Activated CD8-positive, alpha-beta T cell treated with anti-CD3 and anti-CD28 coated beads for 36 hours (primary cell): ENCODE data around the gene SEC61B. TPM values are rescaled to one million over a fixed set of nuclear protein-coding genes. Genes with fewer than 3 reads are reported as not detected.

ENCODE experiments used
- ATAC-seq: fragments of 200-7000 bp; cut with Tn5 transposase; one replicate; pipeline ENCODE4 v1.10.0; 2021; ENCODE audit warnings: mild to moderate bottlenecking, moderate library complexity
- CTCF ChIA-PET: fragments of 350-600 bp; sonication (Branson Sonifier 250); formaldehyde crosslinking; loops from one replicate; lab custom pipeline; 2021; ENCODE audit warnings: antibody characterized with exemption; lab: Charles Lee
- POLR2A ChIA-PET: fragments of 350-600 bp; sonication (Branson Sonifier 250); formaldehyde crosslinking; loops from one replicate; lab custom pipeline; 2021; ENCODE audit warnings: antibody characterized with exemption; lab: Charles Lee
- DNase-seq: peaks from one replicate; pipeline ENCODE4 v3.0.0-alpha.2; 2020
- H3K27ac Mint-ChIP-seq: one replicate; pipeline ENCODE4 v1.8.0; 2021; ENCODE audit warnings: mild to moderate bottlenecking, mixed read lengths
- H3K27me3 Mint-ChIP-seq: one replicate; pipeline ENCODE4 v1.8.0; 2021; ENCODE audit warnings: mixed read lengths
- H3K36me3 Mint-ChIP-seq: one replicate; pipeline ENCODE4 v1.8.0; 2021; ENCODE audit warnings: low read depth, mixed read lengths
- H3K4me1 Mint-ChIP-seq: one replicate; pipeline ENCODE4 v1.8.0; 2021; ENCODE audit warnings: low read depth, mixed read lengths
- H3K4me3 Mint-ChIP-seq: one replicate; pipeline ENCODE4 v1.8.0; 2021; ENCODE audit warnings: mild to moderate bottlenecking, moderate library complexity, mixed read lengths
- H3K9me3 Mint-ChIP-seq: one replicate; pipeline ENCODE4 v1.8.0; 2021; ENCODE audit warnings: mixed read lengths
- intact Hi-C: fragments of 100-400 bp; cut with micrococcal nuclease; formaldehyde crosslinking; loops from one replicate; pipeline ENCODE4 v1.10.0; 2022
- total RNA-seq, 2 experiments: library from RNA; stranded (reverse); gene quantifications; one replicate each; pipeline ENCODE4 v1.2.3, GENCODE V29; 2021
- TF ChIP-seq, protein P1 (sequence below): fragments of 200-600 bp; IDR thresholded peaks from one replicate; pipeline ENCODE4 v1.8.0; 2022; ENCODE audit warnings: antibody characterized with exemption, mild to moderate bottlenecking

Gene SEC61B
- total RNA-seq, 2 experiments from 2014 or later = 140 to 149 TPM

DNA sequence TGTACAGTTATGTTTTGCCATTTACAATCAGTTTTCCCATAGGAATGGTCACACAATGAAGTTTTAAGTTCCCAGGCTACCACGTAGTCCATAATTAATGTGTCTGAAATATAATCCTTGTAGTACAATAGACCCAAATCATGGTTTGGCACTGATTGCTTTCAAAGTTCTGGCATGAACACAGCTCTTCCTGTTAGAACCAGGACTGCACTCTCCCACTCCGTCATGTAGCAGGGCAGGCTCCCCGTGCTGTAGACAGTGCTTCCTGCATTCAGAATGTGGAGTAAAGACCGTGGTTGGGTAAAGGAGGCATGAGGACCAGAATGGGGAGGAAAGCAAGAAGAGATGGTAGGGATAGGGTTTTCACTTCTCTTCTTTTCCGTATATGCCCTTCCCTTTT lies 4.0 kb downstream of the SEC61B start:
- no peaks in the 10 kb centered on the region for H3K9me3 Mint-ChIP-seq
- ATAC-seq = no peak
- peak overlapping the region; percentile 67 for H3K27ac Mint-ChIP-seq
- H3K4me1 Mint-ChIP-seq = peaks cover 34% of the 10 kb centered on the region
- no peaks in the 10 kb centered on the region for H3K27me3 Mint-ChIP-seq
- DNase-seq = no peak
- intact Hi-C loops = no loop called here
- H3K4me3 Mint-ChIP-seq = no peak overlapping the region
- TF ChIP-seq, protein P1, sequence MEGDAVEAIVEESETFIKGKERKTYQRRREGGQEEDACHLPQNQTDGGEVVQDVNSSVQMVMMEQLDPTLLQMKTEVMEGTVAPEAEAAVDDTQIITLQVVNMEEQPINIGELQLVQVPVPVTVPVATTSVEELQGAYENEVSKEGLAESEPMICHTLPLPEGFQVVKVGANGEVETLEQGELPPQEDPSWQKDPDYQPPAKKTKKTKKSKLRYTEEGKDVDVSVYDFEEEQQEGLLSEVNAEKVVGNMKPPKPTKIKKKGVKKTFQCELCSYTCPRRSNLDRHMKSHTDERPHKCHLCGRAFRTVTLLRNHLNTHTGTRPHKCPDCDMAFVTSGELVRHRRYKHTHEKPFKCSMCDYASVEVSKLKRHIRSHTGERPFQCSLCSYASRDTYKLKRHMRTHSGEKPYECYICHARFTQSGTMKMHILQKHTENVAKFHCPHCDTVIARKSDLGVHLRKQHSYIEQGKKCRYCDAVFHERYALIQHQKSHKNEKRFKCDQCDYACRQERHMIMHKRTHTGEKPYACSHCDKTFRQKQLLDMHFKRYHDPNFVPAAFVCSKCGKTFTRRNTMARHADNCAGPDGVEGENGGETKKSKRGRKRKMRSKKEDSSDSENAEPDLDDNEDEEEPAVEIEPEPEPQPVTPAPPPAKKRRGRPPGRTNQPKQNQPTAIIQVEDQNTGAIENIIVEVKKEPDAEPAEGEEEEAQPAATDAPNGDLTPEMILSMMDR = no peak
- H3K36me3 Mint-ChIP-seq = peaks cover 49% of the 10 kb centered on the region
- ChIA-PET POLR2A (no interaction called here), CTCF (interaction anchor here (1.7 kb wide), 1 partner anchor 41 kb away, joined by 6 read pairs; no protein-coding TSS in a partner anchor)

DNA sequence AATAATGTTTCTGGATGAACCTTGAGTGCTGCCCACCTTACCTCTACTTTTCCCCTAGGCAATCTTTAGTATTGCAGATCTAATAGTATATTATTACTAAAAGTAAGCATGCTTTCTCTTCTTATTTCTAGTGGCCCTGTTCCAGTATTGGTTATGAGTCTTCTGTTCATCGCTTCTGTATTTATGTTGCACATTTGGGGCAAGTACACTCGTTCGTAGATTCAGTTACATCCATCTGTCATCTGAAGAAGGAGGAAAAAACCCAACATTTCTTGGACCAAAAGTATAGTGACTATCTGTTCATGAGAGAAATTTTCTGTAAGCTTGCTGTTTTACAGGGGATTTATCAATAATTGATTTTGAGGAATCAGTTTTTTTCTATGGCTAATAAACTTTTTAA lies 8.1 kb downstream of the SEC61B start:
- ChIA-PET CTCF (interaction anchor here (3.1 to 4.0 kb wide), 3 partner anchors 9 to 66 kb away, joined by 23 to 72 read pairs (median 27); partner anchors contain the start of genes ALG2 and SEC61B), POLR2A (no interaction called here)
- H3K4me1 Mint-ChIP-seq = peaks cover 10% of the 10 kb centered on the region
- H3K9me3 Mint-ChIP-seq = no peaks in the 10 kb centered on the region
- ATAC-seq (no peak), DNase-seq (no peak)
- peaks cover 34% of the 10 kb centered on the region for H3K36me3 Mint-ChIP-seq
- no peak overlapping the region for H3K27ac Mint-ChIP-seq
- intact Hi-C loops = no loop called here
- TF ChIP-seq, protein P1 = no peak
- H3K27me3 Mint-ChIP-seq = no peaks in the 10 kb centered on the region
- no peak overlapping the region for H3K4me3 Mint-ChIP-seq

DNA sequence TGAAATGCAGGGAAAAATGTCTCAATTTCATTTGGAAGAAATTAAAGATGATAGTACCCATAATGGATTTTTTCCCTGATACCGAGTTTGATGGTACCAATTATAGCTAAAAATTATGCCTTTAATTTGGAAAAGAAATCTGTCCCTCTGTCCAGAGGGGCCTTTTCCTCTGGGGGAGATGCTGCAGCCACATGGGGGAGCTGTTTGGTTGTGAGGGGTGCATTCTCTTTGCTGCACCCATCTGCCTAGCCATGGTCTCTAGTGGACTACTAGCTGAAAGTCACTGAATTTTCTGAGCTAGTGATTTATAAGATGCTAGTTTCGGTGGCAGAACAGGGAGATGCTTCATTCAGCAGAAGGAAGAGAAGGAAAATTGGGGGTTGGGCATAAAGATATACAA lies 9.6 kb downstream of the SEC61B start:
- TF ChIP-seq, protein P1 = peak; percentile 79
- Mint-ChIP-seq H3K27me3 (no peaks in the 10 kb centered on the region), H3K9me3 (no peaks in the 10 kb centered on the region), H3K4me1 (peaks cover 15% of the 10 kb centered on the region), H3K27ac (no peak overlapping the region), H3K36me3 (peaks cover 28% of the 10 kb centered on the region), H3K4me3 (no peak overlapping the region)
- POLR2A ChIA-PET = interaction anchor here (0.6 to 1.6 kb wide), 8 partner anchors 9 to 748 kb away, joined by 3 to 8 read pairs (median 3); partner anchors contain the start of genes ALG2 and SEC61B
- intact Hi-C loops = no loop called here
- DNase-seq (peak; percentile 71), ATAC-seq (peak; percentile 67)
- CTCF ChIA-PET = interaction anchor here (0.6 to 4.0 kb wide), 54 partner anchors 10 to 1205 kb away, joined by 3 to 72 read pairs (median 4); partner anchors contain the start of genes ALG2 and SEC61B

DNA sequence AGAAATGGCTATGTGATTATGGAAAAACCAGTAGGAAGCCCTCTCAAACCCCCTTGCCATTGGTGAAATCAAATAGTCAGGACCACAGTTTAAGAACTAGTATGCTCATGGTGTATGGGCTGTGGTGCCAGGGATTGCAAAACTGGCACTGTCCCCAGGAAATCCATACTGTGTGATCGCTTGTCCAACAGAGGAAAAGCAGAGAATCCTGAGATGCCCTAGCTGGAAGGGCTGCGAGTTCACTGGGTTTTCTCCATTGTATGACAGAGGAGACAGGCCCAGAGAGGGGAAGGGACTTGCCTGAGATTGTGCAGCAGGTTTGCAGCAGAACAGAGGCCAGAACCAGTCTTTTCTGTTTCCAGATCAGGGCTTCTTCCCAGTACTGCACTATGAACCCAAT lies 12.5 kb downstream of the SEC61B start:
- TF ChIP-seq, protein P1 = no peak
- Mint-ChIP-seq H3K4me1 (peaks cover 22% of the 10 kb centered on the region), H3K36me3 (peaks cover 27% of the 10 kb centered on the region), H3K9me3 (no peaks in the 10 kb centered on the region), H3K27ac (no peak overlapping the region), H3K4me3 (no peak overlapping the region), H3K27me3 (no peaks in the 10 kb centered on the region)
- intact Hi-C loops = no loop called here
- DNase-seq (no peak), ATAC-seq (no peak)
- POLR2A ChIA-PET = interaction anchor here (1.9 kb wide), 1 partner anchor 12 kb away, joined by 10 read pairs; the partner anchor contains the start of genes ALG2 and SEC61B
- CTCF ChIA-PET = interaction anchor here (1.2 to 2.0 kb wide), 5 partner anchors 11 to 50 kb away, joined by 3 to 10 read pairs (median 4); no protein-coding TSS in a partner anchor

DNA sequence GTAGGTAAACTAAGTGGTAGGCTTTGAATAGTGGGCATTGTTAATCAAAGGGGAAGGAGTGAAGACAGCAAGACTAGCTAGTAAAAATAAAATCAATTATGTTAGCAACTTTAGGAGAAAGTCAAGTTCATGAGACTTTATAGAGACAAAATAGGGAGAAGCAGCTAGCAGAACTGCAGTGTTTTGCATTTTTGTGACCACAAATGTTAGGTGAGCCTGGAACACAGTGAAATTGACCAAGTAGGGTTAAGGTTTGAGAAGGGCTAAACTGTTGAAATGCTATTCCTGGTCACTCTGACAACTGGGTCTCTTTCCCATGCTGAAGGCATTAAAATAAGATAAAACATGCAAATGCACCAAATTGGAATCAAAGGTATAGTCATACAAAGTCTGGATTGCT lies 13.0 kb downstream of the SEC61B start:
- ChIA-PET CTCF (interaction anchor here (1.2 to 2.0 kb wide), 5 partner anchors 11 to 51 kb away, joined by 3 to 10 read pairs (median 4); no protein-coding TSS in a partner anchor), POLR2A (interaction anchor here (1.9 kb wide), 1 partner anchor 13 kb away, joined by 10 read pairs; the partner anchor contains the start of genes ALG2 and SEC61B)
- no peaks in the 10 kb centered on the region for H3K9me3 Mint-ChIP-seq
- no peak overlapping the region for H3K4me3 Mint-ChIP-seq
- intact Hi-C loops = no loop called here
- no peak for DNase-seq
- H3K4me1 Mint-ChIP-seq = peaks cover 23% of the 10 kb centered on the region
- ATAC-seq = no peak
- peaks cover 27% of the 10 kb centered on the region for H3K36me3 Mint-ChIP-seq
- no peaks in the 10 kb centered on the region for H3K27me3 Mint-ChIP-seq
- no peak overlapping the region for H3K27ac Mint-ChIP-seq
- TF ChIP-seq, protein P1 = no peak
